ENCODE results near the gene RBBP8NL. TPM values are rescaled to one million over a fixed set of nuclear protein-coding genes. Genes with fewer than 3 reads are reported as not detected.

RBBP8NL gene
- polyA plus RNA-seq, 12 donors, result 0.20 to 2.8 (median 0.68) TPM; not detected in 9

DNA sequence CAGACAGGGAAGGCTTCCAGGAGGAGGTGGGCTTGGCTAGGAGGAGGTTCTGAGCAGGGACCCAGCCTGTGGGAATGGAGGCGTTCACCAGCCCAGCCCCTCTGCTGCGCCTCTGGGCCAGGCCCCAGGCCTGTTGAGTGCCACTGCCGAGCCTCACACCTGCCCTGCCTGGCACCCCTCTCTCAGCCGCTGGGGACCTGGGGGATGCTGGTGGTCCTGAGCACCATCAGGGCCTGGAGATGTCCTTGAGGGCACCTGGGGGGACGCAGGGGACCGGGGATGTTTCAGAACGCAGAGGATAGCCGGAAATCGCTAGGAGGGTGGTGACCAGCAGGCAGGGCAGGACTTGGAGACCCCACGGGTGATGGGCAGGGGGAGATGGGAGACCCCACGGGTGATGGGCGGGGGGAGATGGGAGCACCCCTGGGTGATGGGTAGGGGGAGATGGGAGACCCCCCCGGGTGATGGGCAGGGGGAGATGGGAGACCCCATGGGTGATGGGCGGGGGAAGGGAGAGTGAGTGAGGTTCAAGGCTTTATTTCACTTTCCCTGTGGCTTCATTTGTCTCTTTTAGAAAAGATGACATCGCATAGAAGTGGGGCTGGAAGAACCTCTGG lies 35.7 kb upstream of the RBBP8NL start:
- no peak for DNase-seq

DNA sequence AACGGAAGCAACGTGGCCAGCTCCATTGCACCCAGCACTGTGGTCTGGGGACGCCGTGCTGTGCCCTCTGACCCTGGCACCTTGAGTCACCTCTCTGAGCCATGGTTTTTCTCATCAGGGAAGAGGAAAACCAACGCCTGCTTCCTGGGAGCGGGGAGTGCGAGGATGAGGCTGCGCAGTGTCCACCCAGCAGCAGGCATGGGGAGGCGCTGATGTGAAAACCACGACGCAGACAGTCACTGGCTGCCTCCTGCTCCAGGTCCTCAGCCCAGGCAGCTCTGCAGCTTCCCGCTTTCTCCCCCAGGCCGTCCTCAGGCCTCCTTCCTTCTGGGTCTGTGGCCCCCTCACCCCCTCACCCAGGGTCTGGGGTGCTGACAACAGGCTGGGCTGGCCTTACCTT lies 34.5 kb upstream of the RBBP8NL start:
- no peak for DNase-seq

DNA sequence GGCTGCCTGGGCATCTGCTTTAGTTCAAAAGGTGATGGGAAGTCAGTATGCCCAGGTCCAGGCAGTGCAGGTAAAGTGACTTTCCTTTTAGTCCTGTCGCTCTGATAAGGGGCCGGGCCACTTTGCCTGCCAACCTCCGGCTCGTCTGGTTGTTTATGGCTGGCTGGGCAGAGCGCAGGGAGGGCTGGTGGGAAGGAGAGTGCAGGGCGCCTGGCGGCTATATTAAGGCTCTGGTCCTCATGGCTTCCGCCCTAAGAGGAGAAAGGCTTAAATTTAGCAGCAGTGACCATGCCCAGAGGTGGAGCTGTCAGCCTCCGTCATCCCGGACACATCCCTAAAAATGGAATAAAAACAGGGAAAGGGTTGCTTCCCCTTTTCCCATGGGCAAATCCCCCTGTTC lies 33.8 kb upstream of the RBBP8NL start:
- no peak for DNase-seq

DNA sequence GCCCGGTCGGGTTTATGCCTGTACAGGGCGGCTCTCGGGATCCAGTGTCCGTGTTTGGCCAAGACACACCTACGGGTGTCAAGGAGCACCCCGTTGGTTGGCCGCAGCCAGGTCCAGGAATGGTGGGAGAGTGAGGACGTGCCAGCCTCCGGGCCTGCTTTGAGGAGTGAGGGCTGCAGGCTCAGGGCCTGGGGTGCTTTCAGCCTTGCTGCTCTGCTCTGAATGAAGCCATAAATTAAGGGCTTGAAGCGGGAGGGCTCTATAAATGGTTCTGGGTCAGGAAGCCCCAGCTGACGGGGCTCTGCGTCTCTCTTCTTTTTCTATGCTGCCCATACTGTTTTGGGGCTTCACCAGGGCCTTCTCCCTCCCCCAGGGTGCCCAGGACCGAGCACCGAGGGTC lies 33.3 kb upstream of the RBBP8NL start:
- DNase-seq, result no peak

DNA sequence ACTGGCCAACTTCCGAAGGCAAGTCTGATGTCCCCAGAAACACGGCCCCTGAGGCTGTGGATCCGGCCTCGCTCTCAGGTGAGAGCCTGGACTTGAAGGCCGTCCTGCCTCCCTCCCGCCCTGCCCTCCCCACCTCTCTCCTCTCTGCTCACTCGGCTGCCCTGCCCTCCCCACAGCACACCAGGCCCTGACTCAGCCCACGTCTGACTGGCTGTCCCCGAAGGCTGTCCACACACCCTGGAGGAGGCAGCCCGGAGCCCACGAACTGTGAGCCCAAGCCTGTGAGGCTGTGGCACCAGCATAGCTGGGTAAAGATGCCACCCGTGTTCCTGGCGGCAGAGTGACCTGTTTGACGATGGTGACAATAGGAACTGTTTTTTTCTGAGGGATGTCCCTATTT lies 32.1 kb upstream of the RBBP8NL start:
- DNase-seq, result no peak

DNA sequence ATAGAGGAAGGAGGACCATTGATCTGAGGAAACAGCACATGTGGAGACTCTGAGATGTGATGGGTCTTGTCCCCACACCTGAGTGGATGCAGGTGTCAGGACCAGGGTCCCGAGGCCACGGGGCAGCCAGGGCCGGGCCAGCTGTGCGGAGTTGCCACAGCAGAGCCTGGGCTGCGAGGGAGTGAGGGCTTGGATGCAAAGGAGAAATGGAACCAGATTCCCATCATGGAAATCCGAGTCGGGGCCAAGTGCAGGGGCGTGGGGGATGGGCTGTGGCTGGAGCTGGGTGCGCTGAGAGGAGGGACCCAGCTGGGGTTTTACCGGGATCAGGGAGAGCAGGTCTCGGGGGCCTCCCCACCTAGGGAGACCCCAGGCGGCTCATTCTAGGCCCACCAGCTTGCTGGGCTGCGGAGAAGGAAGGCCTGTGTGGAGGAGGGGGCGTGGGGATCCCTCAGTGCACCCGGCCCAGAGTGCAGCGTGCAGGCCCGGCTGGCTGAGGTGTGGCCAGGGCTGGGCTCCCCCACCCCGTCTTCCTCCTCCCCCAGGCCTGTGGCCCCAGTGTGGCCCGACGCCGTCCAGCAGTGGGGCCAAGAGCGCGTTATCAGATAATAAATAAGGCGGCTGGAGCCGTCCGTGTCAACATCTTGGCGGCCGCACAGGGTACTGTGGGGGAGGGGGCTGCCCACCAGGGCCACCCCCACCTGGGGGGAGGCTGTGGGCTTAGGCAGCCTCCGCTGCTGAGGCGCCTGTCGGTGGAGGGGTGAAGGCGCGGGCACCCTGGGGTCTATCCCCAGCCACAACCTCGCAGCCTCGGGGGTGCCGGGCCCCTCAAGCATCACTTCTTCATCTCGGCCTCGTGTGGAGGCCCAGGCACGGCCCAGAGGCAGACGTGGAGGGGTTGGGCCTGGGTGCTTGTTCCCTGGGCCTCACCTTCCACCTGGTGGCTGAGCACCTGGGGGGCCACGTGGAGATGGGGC lies 31.2 kb upstream of the RBBP8NL start:
- no peak for DNase-seq

DNA sequence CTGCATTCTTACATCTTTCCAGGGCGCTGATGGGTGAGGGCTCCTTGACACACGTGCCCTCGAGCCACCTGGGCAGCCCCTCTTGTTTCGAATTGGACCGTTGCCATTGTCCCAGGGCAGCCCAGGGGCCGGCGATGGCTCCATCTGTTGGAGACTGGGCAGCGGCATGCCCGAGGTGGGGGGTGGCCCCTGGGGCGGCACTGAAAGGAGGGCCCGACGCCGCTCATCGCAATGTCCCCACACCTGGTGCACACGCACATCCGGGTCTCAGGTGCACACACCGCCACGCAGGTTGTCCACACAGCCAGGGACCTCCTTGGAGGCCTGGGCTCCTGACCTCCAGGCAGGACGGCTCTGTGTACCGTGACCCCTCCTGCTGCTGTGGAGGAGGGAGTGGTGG lies 30.5 kb upstream of the RBBP8NL start:
- no peak for DNase-seq

DNA sequence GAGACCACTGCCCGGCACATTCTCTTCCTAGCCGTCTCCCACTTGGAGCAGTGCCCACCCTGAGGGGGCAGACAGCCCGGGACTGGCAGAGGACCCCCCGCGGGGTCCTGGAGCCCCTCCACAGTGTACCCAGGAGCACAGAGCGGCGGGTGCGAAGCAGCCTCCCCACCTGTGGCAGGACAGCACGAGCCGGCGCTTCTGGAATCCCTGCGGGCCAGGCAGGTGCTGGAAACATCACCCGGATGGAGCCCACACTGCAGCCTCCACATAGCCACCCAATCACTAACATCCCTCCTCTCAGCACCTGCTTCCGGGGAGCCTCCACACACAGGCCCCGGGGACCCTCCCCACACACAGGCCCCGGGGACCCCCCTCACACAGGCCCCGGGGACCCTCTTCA lies 29.8 kb upstream of the RBBP8NL start:
- DNase-seq, result no peak

DNA sequence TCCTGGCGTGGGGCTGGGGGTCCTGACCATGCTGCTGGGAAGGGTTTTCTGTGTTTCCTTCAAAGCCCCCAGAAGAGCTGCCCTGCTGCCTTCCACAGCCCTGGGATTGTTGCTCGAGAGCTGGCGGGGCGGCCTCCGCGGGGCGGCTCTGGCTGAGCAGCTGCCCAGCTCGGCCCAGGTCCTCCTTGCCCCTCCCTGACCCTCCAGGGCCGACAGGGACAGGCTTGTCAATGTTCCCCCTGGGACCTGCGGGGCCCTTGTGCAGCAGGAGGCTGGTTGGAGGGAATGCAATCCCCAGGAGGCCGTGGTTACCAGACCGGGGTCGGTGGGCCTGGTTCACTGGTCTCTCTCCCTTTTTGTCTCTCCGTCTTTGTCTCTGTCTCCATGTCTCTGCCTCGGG lies 28.6 kb upstream of the RBBP8NL start:
- DNase-seq, result no peak

DNA sequence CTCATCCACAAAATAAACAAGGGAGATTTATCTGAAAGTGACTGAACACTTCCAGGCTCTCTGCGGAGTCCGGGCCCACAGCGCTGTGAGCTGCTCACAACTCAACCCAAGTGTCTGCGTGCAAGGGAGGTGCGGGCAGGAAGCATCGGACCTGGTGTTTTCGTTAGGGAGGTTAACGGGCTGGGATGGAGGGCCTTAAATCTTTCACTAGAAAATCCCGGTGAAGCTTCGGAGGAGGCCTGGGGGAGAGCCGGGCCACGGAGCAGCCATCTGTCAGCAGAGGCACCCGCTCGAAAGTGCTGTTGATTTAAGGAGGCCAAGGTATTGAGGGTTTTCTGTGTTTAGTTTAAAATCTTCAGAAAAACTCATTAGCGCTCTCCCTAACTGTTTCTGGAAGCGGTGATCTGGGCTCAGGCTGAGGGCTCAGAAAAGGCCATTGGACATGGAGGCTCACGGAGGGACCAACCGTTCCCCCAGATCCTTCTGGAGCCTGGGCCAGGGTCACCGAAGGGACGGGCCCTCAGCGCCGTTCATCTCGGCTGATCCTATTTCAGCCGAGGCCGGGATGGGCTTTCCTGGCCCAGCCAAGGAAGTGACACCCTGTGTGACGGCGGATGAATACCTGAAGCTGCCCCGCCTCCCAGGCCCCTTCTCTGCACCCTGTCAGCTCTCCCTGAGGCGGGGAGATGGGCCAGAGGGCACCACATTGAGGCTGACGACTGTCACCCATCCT lies 27.7 kb upstream of the RBBP8NL start:
- DNase-seq, result no peak

DNA sequence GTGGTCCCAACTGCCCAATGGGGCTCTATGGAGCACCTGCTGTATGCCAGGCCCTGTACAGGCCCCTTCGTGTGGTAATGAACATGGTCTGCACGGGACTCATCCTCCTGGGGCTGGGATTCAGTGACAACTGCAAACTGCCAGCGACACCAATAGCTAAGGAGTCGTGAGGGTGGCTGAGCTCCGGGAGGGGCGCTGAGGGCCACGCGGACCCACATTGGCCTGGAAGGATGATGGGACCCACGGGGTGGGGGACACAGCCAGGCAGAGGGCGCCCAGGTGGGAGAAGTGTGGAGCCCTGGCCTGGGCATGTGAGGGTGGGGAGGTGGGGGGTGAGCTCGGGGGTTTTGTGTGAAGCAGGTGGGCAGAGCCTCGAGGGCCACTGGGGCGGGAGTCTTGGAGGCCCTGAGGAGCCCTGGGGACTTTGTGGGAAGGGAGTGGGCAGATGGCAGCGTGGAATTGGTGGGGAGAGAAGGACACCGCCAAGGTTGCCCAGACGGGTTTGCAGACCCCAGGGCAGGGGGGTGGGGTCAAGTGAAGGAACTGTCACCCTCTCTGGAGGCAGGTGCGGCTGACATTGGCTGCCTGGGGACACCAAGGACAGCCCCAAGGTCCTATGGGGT lies 26.0 kb upstream of the RBBP8NL start:
- no peak for DNase-seq

DNA sequence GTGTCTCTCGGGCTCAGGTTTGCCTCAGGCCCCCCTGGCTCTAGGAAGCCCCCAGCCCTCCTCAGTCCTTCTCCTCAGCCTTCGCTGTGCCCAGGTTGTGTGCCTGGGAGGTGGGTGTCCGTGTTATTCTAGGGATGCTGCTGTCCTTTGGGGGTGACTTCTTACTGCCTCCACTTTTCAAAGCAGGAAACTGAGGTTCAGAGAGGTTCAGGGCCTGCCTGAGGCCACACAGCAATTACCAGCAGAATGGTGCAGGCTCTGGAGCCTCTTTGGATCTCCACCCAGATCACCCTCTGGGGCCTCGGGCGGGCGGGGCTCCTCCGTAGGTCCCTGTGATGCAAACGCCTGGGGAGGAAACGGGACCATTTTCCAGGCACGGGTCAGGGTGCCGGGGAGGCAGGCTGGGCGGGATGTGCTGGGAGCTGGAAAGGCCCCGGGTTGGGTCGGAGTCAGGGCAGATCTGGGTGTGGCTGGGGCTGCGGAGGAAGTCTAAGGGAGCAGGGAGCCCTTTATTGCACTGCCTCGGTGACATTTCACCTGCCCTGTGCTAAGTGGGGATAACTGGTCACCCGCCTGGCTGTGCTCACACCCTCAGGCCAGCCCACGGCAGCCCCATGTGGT lies 25.2 kb upstream of the RBBP8NL start:
- DNase-seq, result no peak

DNA sequence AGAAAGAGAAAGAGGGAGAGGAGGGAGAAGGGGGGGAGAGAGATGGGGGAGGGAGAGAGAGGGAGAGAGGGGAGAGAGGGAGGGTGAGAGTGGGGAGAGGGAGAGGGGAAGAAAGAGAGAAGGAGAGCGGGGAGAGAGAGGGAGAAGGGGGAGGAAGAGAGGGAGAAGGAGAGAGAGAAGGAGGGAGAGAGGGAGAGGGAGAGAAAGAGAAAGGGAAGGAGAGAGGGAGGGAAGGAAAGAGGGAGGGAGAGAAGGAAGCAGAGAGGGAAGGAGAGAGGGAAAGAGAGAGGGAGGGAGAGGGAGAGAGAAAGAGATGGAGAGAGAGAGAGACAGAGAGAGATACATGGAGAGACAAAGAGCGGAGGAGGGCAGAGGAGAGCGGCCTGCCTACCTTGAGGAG lies 24.6 kb upstream of the RBBP8NL start:
- DNase-seq, result no peak

DNA sequence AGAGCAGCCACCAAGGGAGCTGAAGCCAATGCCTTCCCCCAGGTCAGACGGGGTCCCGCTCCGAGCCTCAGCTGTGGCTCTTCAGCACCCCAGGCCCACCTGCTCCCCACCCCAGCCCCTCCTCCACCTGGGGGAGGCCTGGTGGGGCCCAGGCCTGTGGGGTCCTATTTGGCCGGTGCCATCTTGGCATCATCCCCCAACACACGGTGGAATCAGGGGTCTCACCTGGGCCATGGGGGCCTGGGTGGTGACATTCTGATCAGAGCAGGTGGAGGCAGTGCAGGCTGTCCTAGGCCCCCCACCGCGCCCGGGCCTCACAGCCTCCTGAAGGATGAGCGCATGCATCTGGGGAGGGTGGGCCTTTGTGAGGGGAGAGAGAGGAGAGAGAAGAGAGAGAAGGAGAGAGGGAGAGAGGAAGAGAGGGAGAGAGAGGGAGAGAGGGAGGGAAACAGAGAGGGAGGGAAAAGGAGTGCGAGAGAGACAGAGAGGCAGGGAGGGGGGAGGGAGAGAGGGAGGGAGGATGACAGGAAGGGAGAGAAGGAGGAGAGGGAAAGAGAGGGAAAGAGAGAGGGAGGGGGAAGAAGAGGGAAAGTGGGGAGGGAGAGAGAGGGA lies 23.9 kb upstream of the RBBP8NL start:
- no peak for DNase-seq

DNA sequence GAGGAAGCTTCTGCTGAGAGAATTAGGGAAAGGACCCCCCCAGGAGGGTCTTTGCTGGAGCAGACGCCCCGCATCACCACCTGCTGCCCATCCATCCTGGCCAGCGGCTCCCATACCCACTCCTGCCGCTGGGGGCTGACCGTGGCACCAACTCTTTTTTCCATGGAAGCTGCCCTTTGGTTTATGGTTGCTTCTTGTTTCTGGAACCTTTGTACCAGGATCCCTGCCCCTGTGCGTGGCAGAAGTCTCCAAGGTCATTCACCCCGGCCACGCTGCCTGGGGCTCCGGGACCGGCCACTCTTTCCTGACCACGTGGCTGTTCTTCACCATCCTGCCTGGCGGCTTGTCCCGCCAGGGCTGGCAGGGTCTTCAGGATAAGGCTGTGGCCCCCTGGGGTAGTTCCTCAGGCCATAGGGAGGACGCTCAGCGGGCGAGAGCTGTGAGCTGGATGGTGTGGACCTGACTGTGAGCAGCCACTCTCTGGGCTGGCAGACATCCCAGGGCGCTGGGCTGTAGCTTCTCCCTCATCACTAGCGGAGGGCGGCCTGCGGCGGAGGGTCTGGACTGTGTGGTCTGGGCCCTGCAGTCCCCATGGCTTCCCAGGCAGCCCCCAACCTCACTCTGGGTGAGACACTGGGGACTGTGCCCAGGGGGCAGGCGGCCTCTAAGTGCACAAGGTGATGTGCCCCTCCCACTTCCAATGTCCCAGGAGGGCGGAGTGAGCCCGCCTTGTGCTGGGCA lies 22.8 kb upstream of the RBBP8NL start:
- no peak for DNase-seq

DNA sequence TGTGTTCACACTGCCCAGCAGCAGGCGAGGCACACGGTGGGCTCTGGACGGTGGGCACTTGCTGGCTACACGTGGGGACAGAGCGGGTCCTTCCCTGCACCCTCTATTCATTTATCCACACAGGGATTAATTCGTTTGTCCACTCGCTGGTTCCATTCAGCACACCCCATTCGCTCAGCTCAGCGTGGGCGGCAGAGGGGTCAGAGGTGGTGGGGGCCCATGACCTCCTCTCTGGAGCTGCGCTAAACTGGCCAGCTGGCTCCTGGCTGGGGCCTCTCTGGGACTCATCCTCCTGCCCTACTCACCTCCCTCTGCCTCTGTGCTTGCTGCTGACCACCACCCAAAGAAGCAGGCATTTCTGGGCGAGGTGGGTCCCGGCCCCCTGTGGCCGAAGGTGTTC lies 21.4 kb upstream of the RBBP8NL start:
- no peak for DNase-seq

DNA sequence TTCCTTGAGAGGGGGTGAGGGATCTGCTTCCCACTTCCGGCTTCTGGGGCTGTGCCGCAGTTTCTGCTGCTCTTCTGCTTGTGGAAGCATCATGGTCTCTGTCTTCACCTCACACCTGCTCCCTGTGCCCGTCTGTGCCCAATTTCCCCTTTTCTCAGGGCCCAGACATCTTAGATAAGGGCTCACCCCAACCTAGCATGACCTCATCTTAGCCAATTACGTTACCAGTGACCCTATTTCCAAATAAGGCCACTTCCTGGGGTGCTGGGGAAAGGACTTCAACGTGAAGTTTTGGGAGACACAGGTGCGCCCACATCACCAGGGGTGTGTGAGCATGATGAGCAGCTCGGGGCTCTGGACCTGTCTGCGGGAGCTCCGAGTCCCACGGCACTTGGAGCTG lies 20.7 kb upstream of the RBBP8NL start:
- no peak for DNase-seq

DNA sequence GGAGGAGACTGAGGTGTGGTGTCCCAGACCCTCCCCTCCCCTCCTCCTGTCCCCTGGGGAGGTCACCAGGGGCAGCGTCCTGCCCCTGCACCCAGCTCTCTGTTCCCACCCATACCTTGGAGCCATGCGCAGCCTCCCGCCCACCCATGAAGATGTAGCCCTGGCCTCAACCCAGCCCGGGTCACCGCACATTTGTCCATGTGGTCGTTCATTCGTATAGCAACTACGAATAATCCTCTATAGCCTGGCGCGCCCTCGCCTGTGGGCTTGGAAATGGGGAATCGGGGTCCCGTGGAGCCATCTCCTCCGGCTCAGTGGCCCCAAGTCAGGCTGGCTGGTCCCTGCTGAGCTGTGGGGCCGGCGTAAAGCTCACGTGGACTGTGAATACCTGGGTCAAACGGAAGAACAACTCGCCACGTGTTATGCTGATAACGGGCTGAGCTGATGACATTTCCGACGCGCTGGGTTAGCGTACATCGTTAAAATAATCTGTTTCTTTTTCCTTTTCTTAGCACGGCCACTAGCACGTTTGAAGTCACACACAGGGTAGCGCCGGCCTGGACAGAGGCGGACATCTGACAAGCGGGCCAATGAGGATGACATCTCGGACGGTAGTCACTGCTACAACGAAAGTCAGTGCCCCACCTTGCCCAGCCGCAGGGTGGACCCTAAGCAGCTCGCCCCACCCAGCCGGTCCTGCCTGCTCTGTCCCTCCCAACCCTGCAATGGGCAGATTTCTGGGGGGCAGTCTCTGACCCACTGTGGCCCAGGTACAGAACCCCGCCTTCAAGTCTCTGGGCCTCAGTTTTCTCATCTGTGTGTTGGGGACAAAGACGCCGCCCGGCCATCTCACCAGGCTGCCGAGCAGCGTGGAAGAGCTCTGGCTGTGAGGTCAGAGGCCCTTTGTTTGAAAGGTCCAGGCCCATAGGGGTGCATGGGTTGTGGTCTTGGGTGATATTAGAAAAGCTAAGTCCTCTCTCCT lies 19.8 kb upstream of the RBBP8NL start:
- no peak for DNase-seq

DNA sequence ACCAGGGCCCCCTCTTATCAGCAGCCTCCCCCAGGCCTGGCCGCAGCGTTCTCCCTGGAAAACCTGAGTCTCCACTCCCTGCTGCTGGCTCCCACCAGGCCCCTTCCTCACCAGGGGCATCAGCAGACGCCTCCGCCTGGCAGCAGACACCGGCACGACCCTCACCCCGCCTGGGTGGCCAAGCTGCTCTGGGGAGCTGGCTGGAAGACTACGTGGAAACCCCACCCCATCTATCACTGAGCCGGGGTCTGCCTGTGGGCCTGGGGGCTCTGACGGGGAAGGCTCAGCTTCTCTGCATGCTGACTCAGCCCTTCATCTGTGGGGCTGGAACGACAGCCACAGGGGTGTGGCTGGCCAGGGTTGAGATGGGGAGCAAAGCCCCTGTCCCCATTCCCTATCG lies 19.1 kb upstream of the RBBP8NL start:
- no peak for DNase-seq
